Liver (tissue), 9 donors: ENCODE measurements around the gene TP63. TPM values are rescaled to one million over a fixed set of nuclear protein-coding genes. Genes with fewer than 3 reads are reported as not detected.

Experiments
- DNase-seq: peaks from one replicate; pipeline ENCODE4 v3.0.0-alpha.2; 2017; ENCODE audit warnings: low spot score
- H3K27ac ChIP-seq, 2 donors: one replicate each; pipeline ENCODE4 v1.7.0; 2013; ENCODE audit warnings: inconsistent platforms in 2 of 2, low read length in 2 of 2, control low read depth in 1 of 2, low read depth in 1 of 2, mild to moderate bottlenecking in 1 of 2
- H3K27me3 ChIP-seq, 4 donors: one replicate each; pipeline versions ENCODE4 v1.6.1 to v1.7.0; 2013; ENCODE audit warnings: low read length in 3 of 4, inconsistent platforms in 1 of 4, mild to moderate bottlenecking in 1 of 4, moderate library complexity in 1 of 4; ENCODE audit not compliant: control insufficient read depth in 4 of 4, insufficient read depth in 4 of 4
- H3K36me3 ChIP-seq, 4 donors: one replicate each; pipeline versions ENCODE4 v1.6.1 to v1.7.0; 2013; ENCODE audit warnings: low read length in 3 of 4, mild to moderate bottlenecking in 3 of 4, low read depth in 1 of 4, moderate library complexity in 1 of 4; ENCODE audit not compliant: control insufficient read depth in 4 of 4, insufficient read depth in 3 of 4
- H3K4me1 ChIP-seq, 4 donors: one replicate each; pipeline versions ENCODE4 v1.6.1 to v1.7.0; 2013; ENCODE audit warnings: low read length in 3 of 4, mild to moderate bottlenecking in 3 of 4, moderate library complexity in 1 of 4; ENCODE audit not compliant: control insufficient read depth in 4 of 4, insufficient read depth in 4 of 4
- H3K4me3 ChIP-seq, 3 donors: one replicate each; pipeline versions ENCODE4 v1.6.1 to v1.7.0; 2013; ENCODE audit warnings: low read length in 3 of 3, control low read depth in 1 of 3, low read depth in 1 of 3, mild to moderate bottlenecking in 1 of 3
- H3K9ac ChIP-seq, 2 donors: one replicate each; pipeline ENCODE4 v1.7.0; 2013; ENCODE audit warnings: low read length in 2 of 2, mild to moderate bottlenecking in 2 of 2, moderate library complexity in 2 of 2, control low read depth in 1 of 2, low read depth in 1 of 2
- H3K9me3 ChIP-seq, 4 donors: one replicate each; pipeline versions ENCODE4 v1.6.1 to v1.7.0; 2013; ENCODE audit warnings: low read length in 3 of 4; ENCODE audit not compliant: control insufficient read depth in 4 of 4
- FOXA1 ChIP-seq: IDR thresholded peaks from 2 replicates; pipeline ENCODE4 v1.6.1; 2016; ENCODE audit warnings: antibody characterized with exemption
- FOXA2 ChIP-seq: IDR thresholded peaks from 2 replicates; pipeline ENCODE4 v1.6.1; 2016; ENCODE audit warnings: antibody characterized with exemption
- GABPA ChIP-seq, 2 donors: IDR thresholded peaks in 1 of 2; conservative IDR thresholded peaks in 1 of 2; 2 replicates each; pipeline ENCODE4 v1.6.1; 2016; ENCODE audit warnings: antibody characterized with exemption in 2 of 2, mild to moderate bottlenecking in 1 of 2, moderate library complexity in 1 of 2
- HNF4A ChIP-seq, 2 donors: conservative IDR thresholded peaks; 2 replicates each; pipeline ENCODE4 v1.6.1; 2016; ENCODE audit warnings: antibody characterized with exemption in 2 of 2, mild to moderate bottlenecking in 2 of 2
- HNF4G ChIP-seq: IDR thresholded peaks from 2 replicates; pipeline ENCODE4 v1.6.1; 2016; ENCODE audit warnings: antibody characterized with exemption
- JUND ChIP-seq, 2 donors: IDR thresholded peaks; 2 replicates each; pipeline ENCODE4 v1.6.1; 2016; ENCODE audit warnings: antibody characterized with exemption in 2 of 2
- MAX ChIP-seq: IDR thresholded peaks from 2 replicates; pipeline ENCODE4 v1.6.1; 2016; ENCODE audit warnings: antibody characterized with exemption
- NR2F2 ChIP-seq: IDR thresholded peaks from 2 replicates; pipeline ENCODE4 v1.6.1; 2016; ENCODE audit warnings: antibody characterized with exemption
- RAD21 ChIP-seq, 2 donors: IDR thresholded peaks; 2 replicates each; pipeline ENCODE4 v1.6.1; 2016; ENCODE audit warnings: antibody characterized with exemption in 2 of 2, mild to moderate bottlenecking in 2 of 2
- RXRA ChIP-seq, 2 donors: IDR thresholded peaks; 2 replicates each; pipeline ENCODE4 v1.6.1; 2017 to 2018; ENCODE audit warnings: antibody characterized with exemption in 2 of 2, mild to moderate bottlenecking in 1 of 2
- SP1 ChIP-seq: IDR thresholded peaks from 2 replicates; pipeline ENCODE4 v1.6.1; 2018; ENCODE audit warnings: antibody characterized with exemption, mild to moderate bottlenecking
- TAF1 ChIP-seq: conservative IDR thresholded peaks from 2 replicates; pipeline ENCODE4 v1.6.1; 2016; ENCODE audit warnings: antibody characterized with exemption, mild to moderate bottlenecking
- YY1 ChIP-seq: IDR thresholded peaks from 2 replicates; pipeline ENCODE4 v1.6.1; 2016; ENCODE audit warnings: antibody characterized with exemption, mild to moderate bottlenecking
- WGBS: extraction: QIAGEN DNeasy Blood & Tissue Kit; methylation state at CpG from one replicate; pipeline ENCODE4 v1.1.7; 2013; 5-methylcytosine and 5-hydroxymethylcytosine counted together
- polyA plus RNA-seq, 2 donors: library from polyadenylated mRNA; stranded (reverse) in 1 of 2; unstranded in 1 of 2; fragments of 200-250 nt in 1 of 2; fragments of >200 nt in 1 of 2; fragmentation: Nextera tagmentation in 1 of 2; extraction: Ambion mirVana in 1 of 2; gene quantifications; one replicate each; pipeline versions ENCODE4 v1.2.1 to v1.2.3, GENCODE V29; 2013 to 2015
- total RNA-seq, 2 donors: library from RNA; depleted of rRNA; stranded (reverse); fragments of >200 nt; gene quantifications; one replicate each; pipeline ENCODE4 v1.2.3, GENCODE V29; 2014
- TF ChIP-seq, protein P1 (sequence below): IDR thresholded peaks from 2 replicates; pipeline ENCODE4 v1.6.1; 2016; ENCODE audit warnings: antibody characterized with exemption, mild to moderate bottlenecking
- TF ChIP-seq, protein P2 (sequence below): fragments of 150-350 bp; IDR thresholded peaks from 2 replicates; pipeline ENCODE4 v1.5.1; 2017; ENCODE audit warnings: improper control_type of control experiment, low read depth, low read length; ENCODE audit not compliant: missing input control
- TF ChIP-seq, protein P3 (sequence below): IDR thresholded peaks from 2 replicates; pipeline ENCODE4 v1.6.1; 2016; ENCODE audit warnings: antibody characterized with exemption
- TF ChIP-seq, protein P4 (sequence below): IDR thresholded peaks from 2 replicates; pipeline ENCODE4 v1.6.1; 2016; ENCODE audit warnings: antibody characterized with exemption
- donor health status: healthy.
- donor health status: healthy.
- donor health status: healthy.
- donor health status: healthy.
- donor health status: healthy.

Gene TP63
- total and polyA plus RNA-seq, 4 donors: under 0.01 to 0.08 (median 0.05) TPM; not detected in 1

DNA sequence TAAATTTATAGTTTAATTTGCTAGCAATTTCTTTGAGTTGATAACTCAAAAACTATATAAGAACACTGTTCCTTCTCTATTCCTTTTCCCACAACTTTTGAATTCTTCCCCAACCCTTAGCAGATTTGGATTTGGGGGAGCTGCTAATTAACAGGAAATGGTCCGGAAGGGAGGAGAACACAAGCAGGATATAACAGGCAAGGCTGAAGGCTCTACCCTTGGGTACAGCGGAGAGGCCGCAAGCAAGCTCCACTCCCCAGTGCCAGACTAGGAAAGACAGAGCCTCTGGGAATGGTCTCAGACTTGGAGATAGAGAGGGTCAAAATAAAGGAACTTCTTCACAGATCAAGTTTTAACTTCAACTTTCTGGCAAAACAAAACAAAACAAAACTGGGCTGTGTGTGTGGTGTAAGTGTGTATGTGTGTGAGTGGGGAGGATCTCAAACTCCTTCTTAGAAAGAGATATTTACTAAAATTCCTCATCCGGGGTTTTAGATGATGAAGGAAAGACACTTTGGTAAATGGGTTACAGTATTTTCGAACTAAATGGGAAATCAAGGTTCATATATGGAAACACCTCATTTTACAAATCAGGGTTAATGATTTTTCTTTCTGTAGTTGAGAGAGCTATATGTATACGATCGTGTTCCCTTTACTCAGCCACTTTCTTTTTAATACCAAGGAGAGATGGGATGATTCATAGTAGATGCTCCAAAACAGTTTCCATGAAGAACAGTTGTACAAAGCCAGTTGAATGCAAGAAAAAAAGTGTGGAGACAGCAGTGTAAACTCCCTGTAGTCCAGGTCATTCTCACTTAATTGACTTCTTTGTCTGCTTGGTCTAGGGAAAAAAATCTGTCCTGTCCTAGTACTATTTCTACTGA is 161.1 kb downstream of the TP63 start:
- H3K9me3 ChIP-seq: no peaks in the 10 kb centered on the region
- WGBS: 91% methylated on average over 7 of the region's 7 CpGs
- TF ChIP-seq, protein P1, sequence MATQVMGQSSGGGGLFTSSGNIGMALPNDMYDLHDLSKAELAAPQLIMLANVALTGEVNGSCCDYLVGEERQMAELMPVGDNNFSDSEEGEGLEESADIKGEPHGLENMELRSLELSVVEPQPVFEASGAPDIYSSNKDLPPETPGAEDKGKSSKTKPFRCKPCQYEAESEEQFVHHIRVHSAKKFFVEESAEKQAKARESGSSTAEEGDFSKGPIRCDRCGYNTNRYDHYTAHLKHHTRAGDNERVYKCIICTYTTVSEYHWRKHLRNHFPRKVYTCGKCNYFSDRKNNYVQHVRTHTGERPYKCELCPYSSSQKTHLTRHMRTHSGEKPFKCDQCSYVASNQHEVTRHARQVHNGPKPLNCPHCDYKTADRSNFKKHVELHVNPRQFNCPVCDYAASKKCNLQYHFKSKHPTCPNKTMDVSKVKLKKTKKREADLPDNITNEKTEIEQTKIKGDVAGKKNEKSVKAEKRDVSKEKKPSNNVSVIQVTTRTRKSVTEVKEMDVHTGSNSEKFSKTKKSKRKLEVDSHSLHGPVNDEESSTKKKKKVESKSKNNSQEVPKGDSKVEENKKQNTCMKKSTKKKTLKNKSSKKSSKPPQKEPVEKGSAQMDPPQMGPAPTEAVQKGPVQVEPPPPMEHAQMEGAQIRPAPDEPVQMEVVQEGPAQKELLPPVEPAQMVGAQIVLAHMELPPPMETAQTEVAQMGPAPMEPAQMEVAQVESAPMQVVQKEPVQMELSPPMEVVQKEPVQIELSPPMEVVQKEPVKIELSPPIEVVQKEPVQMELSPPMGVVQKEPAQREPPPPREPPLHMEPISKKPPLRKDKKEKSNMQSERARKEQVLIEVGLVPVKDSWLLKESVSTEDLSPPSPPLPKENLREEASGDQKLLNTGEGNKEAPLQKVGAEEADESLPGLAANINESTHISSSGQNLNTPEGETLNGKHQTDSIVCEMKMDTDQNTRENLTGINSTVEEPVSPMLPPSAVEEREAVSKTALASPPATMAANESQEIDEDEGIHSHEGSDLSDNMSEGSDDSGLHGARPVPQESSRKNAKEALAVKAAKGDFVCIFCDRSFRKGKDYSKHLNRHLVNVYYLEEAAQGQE: no peak
- TF ChIP-seq, protein P2, sequence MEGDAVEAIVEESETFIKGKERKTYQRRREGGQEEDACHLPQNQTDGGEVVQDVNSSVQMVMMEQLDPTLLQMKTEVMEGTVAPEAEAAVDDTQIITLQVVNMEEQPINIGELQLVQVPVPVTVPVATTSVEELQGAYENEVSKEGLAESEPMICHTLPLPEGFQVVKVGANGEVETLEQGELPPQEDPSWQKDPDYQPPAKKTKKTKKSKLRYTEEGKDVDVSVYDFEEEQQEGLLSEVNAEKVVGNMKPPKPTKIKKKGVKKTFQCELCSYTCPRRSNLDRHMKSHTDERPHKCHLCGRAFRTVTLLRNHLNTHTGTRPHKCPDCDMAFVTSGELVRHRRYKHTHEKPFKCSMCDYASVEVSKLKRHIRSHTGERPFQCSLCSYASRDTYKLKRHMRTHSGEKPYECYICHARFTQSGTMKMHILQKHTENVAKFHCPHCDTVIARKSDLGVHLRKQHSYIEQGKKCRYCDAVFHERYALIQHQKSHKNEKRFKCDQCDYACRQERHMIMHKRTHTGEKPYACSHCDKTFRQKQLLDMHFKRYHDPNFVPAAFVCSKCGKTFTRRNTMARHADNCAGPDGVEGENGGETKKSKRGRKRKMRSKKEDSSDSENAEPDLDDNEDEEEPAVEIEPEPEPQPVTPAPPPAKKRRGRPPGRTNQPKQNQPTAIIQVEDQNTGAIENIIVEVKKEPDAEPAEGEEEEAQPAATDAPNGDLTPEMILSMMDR: no peak
- TF ChIP-seq YY1: no peak
- TF ChIP-seq, protein P3, sequence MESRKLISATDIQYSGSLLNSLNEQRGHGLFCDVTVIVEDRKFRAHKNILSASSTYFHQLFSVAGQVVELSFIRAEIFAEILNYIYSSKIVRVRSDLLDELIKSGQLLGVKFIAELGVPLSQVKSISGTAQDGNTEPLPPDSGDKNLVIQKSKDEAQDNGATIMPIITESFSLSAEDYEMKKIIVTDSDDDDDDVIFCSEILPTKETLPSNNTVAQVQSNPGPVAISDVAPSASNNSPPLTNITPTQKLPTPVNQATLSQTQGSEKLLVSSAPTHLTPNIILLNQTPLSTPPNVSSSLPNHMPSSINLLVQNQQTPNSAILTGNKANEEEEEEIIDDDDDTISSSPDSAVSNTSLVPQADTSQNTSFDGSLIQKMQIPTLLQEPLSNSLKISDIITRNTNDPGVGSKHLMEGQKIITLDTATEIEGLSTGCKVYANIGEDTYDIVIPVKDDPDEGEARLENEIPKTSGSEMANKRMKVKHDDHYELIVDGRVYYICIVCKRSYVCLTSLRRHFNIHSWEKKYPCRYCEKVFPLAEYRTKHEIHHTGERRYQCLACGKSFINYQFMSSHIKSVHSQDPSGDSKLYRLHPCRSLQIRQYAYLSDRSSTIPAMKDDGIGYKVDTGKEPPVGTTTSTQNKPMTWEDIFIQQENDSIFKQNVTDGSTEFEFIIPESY: no peak
- TF ChIP-seq NR2F2: no peak
- TF ChIP-seq, protein P4, sequence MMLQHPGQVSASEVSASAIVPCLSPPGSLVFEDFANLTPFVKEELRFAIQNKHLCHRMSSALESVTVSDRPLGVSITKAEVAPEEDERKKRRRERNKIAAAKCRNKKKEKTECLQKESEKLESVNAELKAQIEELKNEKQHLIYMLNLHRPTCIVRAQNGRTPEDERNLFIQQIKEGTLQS: no peak
- TF ChIP-seq RAD21 (IDR thresholded peaks at IDR 0.05): no peak
- TF ChIP-seq GABPA (IDR thresholded peaks at IDR 0.05 in 1 of 2, conservative IDR thresholded peaks at IDR 0.05 in 1 of 2): no peak
- TF ChIP-seq FOXA2: no peak
- no peak for TF ChIP-seq JUND (IDR thresholded peaks at IDR 0.05)
- no peak for TF ChIP-seq HNF4G
- TF ChIP-seq SP1: no peak
- TF ChIP-seq TAF1: no peak
- no peak for TF ChIP-seq FOXA1
- H3K4me1 ChIP-seq: no peaks in the 10 kb centered on the region
- H3K4me3 ChIP-seq: no peak overlapping the region
- H3K36me3 ChIP-seq: no peaks in the 10 kb centered on the region
- DNase-seq: no peak
- H3K27me3 ChIP-seq: no peaks in the 10 kb centered on the region
- no peak overlapping the region for H3K9ac ChIP-seq
- H3K27ac ChIP-seq: no peak overlapping the region

DNA sequence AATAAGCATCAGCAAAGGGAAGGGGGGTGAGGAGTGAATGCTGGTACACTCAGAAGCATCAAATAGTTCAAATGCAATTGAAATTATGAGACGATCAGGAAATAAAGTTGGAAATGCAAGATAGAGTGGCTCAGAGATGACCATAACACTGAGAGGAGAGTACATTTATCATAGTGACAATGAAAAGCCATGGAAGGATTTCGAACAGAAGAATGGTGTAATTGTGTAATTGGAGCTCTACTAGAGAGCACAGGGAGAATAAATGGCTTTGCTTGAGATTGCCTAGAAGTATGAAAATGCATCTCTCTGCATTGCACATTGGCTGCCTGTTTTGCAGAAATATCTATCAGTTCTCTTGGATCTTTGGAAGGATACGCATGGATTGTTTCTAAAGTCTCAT is 163.3 kb downstream of the TP63 start:
- Histone ChIP-seq H3K4me1 (no peaks in the 10 kb centered on the region), H3K9ac (no peak overlapping the region), H3K27ac (no peak overlapping the region), H3K36me3 (no peaks in the 10 kb centered on the region), H3K27me3 (no peaks in the 10 kb centered on the region), H3K9me3 (no peaks in the 10 kb centered on the region), H3K4me3 (no peak overlapping the region)
- WGBS: 87% methylated on average over 3 of the region's 3 CpGs
- DNase-seq: no peak
- TF ChIP-seq GABPA (IDR thresholded peaks at IDR 0.05 in 1 of 2, conservative IDR thresholded peaks at IDR 0.05 in 1 of 2) (no peak), RAD21 (IDR thresholded peaks at IDR 0.05) (no peak), SP1 (no peak), HNF4G (no peak), RXRA (IDR thresholded peaks at IDR 0.05) (no peak), TAF1 (no peak), HNF4A (conservative IDR thresholded peaks at IDR 0.05) (no peak), MAX (no peak)
- TF ChIP-seq, protein P3: no peak
- TF ChIP-seq, protein P1: no peak
